Measurements from ENCODE around the gene OR2V2.
"Not testable (repeated sequence)": the region's sequence is repeated elsewhere in the genome, so short reads cannot be mapped to it uniquely, and the experiment has no call there.

Gene OR2V2

GRCh38 chr5:181169459-181170236 is 22.3 kb downstream of the OR2V2 start:
- DNase-seq (ENCODE audit: low read depth): peak; percentile 82

GRCh38 chr5:181170237-181170825 is 22.9 kb downstream of the OR2V2 start:
- no peak for DNase-seq (ENCODE audit: low read depth)

GRCh38 chr5:181170996-181171395 is 23.6 kb downstream of the OR2V2 start:
- DNase-seq (ENCODE audit: low read depth): peak; percentile 53

GRCh38 chr5:181171782-181172181 is 24.4 kb downstream of the OR2V2 start:
- no peak for DNase-seq (ENCODE audit: low read depth)

GRCh38 chr5:181173027-181173419 is 25.6 kb downstream of the OR2V2 start:
- DNase-seq (ENCODE audit: low read depth): no peak

- DNase-seq (ENCODE audit: low read depth): peak; percentile 84
These were observed 26.3 kb downstream of the OR2V2 start for GRCh38 chr5:181173420-181174342.

GRCh38 chr5:181176254-181176952 is 29.0 kb downstream of the OR2V2 start:
- no peak for DNase-seq (ENCODE audit: low read depth)

GRCh38 chr5:181177559-181177958 is 30.2 kb downstream of the OR2V2 start:
- not testable (repeated sequence) for DNase-seq (ENCODE audit: low read depth)

- DNase-seq (ENCODE audit: low read depth): peak; percentile 86
These were observed 34.5 kb downstream of the OR2V2 start for GRCh38 chr5:181181650-181182565.

GRCh38 chr5:181182651-181183050 is 35.3 kb downstream of the OR2V2 start:
- DNase-seq (ENCODE audit: low read depth): no peak

GRCh38 chr5:181184845-181185216 is 37.4 kb downstream of the OR2V2 start:
- DNase-seq (ENCODE audit: low read depth): no peak

- no peak for DNase-seq (ENCODE audit: low read depth)
These were observed 38.2 kb downstream of the OR2V2 start for GRCh38 chr5:181185560-181185959.

- DNase-seq (ENCODE audit: low read depth): no peak
These were observed 38.6 kb downstream of the OR2V2 start for GRCh38 chr5:181186022-181186421.

GRCh38 chr5:181186986-181187499 is 39.7 kb downstream of the OR2V2 start:
- DNase-seq (ENCODE audit: low read depth): peak; percentile 59

- peak; percentile 88 for DNase-seq (ENCODE audit: low read depth)
These were observed 40.3 kb downstream of the OR2V2 start for GRCh38 chr5:181187500-181188213.

GRCh38 chr5:181188700-181189362 is 41.4 kb downstream of the OR2V2 start:
- DNase-seq (ENCODE audit: low read depth): peak; percentile 82

- DNase-seq (ENCODE audit: low read depth): peak; percentile 49
These were observed 42.1 kb downstream of the OR2V2 start for GRCh38 chr5:181189363-181189961.

- peak; percentile 46 for DNase-seq (ENCODE audit: low read depth)
These were observed 42.8 kb downstream of the OR2V2 start for GRCh38 chr5:181189962-181190710.

All from ELR (cell line).